COR-L47 (cell line): ENCODE results near the gene G6PD.
"Not testable (repeated sequence)": the region's sequence is repeated elsewhere in the genome, so short reads cannot be mapped to it uniquely, and the experiment has no call there.

Source experiments
- DNase-seq: peaks from one replicate; lab custom pipeline; 2025; lab: John Stamatoyannopoulos, UW

Gene G6PD

GRCh38 chrX:154542723-154543424 lies 3.8 kb downstream of the G6PD start:
- DNase-seq: no peak

- no peak for DNase-seq
Observed at GRCh38 chrX:154541896-154542722, 4.5 kb downstream of the G6PD start.

GRCh38 chrX:154541589-154541895 lies 5.1 kb downstream of the G6PD start:
- no peak for DNase-seq

GRCh38 chrX:154540897-154541535 lies 5.6 kb downstream of the G6PD start:
- DNase-seq: no peak

GRCh38 chrX:154540365-154540764 lies 6.3 kb downstream of the G6PD start:
- not testable (repeated sequence) for DNase-seq

GRCh38 chrX:154539077-154539476 lies 7.6 kb downstream of the G6PD start:
- no peak for DNase-seq

- DNase-seq: no peak
Observed at GRCh38 chrX:154535892-154536291, 10.8 kb downstream of the G6PD start.

GRCh38 chrX:154534526-154535322 lies 11.9 kb downstream of the G6PD start:
- peak; percentile 72 for DNase-seq

- no peak for DNase-seq
Observed at GRCh38 chrX:154532690-154533089, 14.0 kb downstream of the G6PD start.

- DNase-seq: no peak
Observed at GRCh38 chrX:154531626-154532025, 15.0 kb downstream of the G6PD start.

- DNase-seq: no peak
Observed at GRCh38 chrX:154530286-154530685, 16.4 kb downstream of the G6PD start.

GRCh38 chrX:154529206-154529612 lies 17.4 kb downstream of the G6PD start:
- DNase-seq: no peak

- DNase-seq: peak; percentile 43
Observed at GRCh38 chrX:154526901-154527675, 19.6 kb downstream of the G6PD start.

- DNase-seq: no peak
Observed at GRCh38 chrX:154525606-154526490, 20.8 kb downstream of the G6PD start.

GRCh38 chrX:154519389-154519788 lies 27.3 kb downstream of the G6PD start:
- no peak for DNase-seq

GRCh38 chrX:154517101-154517781 lies 29.4 kb downstream of the G6PD start:
- no peak for DNase-seq

- DNase-seq: no peak
Observed at GRCh38 chrX:154516656-154517100, 30.0 kb downstream of the G6PD start.

GRCh38 chrX:154515966-154516655 lies 30.5 kb downstream of the G6PD start, which contains the start of gene FAM3A:
FAM3A (minus strand) TSS chrX:154516232; CDS start chrX:154515772, 460 bp downstream.
- peak; percentile 71 for DNase-seq
